Parathyroid adenoma (tissue), 2 donors: ENCODE data around the gene STARD13.
A peak's percentile ranks its signal among the peaks of the same experiment; 100 is the strongest.

Experiments
- H2AFZ ChIP-seq: fragments of 300-600 bp; sonication (generic); one replicate; pipeline ENCODE4 v1.7.0; 2017; ENCODE audit warnings: antibody characterized with exemption, mild to moderate bottlenecking
- H3K27ac ChIP-seq: fragments of 300-600 bp; sonication (generic); one replicate; pipeline ENCODE4 v1.7.0; 2017
- H3K27me3 ChIP-seq: fragments of 300-600 bp; sonication (generic); one replicate; pipeline ENCODE4 v1.7.0; 2017; ENCODE audit warnings: low read length; ENCODE audit not compliant: control insufficient read depth, insufficient read depth
- H3K36me3 ChIP-seq: fragments of 300-600 bp; sonication (generic); one replicate; pipeline ENCODE4 v1.7.0; 2017; ENCODE audit warnings: low read length; ENCODE audit not compliant: control insufficient read depth, insufficient read depth
- H3K4me1 ChIP-seq: fragments of 300-600 bp; sonication (generic); one replicate; pipeline ENCODE4 v1.7.0; 2017; ENCODE audit warnings: control low read depth
- H3K4me2 ChIP-seq: fragments of 300-600 bp; sonication (generic); one replicate; pipeline ENCODE4 v1.7.0; 2017; ENCODE audit warnings: low read length
- H3K4me3 ChIP-seq: fragments of 300-600 bp; sonication (generic); one replicate; pipeline ENCODE4 v1.7.0; 2017; ENCODE audit warnings: low read depth, low read length
- H3K79me2 ChIP-seq: fragments of 300-600 bp; sonication (generic); one replicate; pipeline ENCODE4 v1.7.0; 2017; ENCODE audit warnings: control low read depth
- H3K9ac ChIP-seq: fragments of 300-600 bp; sonication (generic); one replicate; pipeline ENCODE4 v1.7.0; 2017; ENCODE audit warnings: mild to moderate bottlenecking
- H3K9me3 ChIP-seq: fragments of 300-600 bp; sonication (generic); one replicate; pipeline ENCODE4 v1.7.0; 2017; ENCODE audit warnings: low read length; ENCODE audit not compliant: control insufficient read depth
- TF ChIP-seq, protein P1 (sequence below): fragments of 300-600 bp; sonication (generic); IDR thresholded peaks from one replicate; pipeline ENCODE4 v1.7.0; 2017; ENCODE audit warnings: antibody characterized with exemption, mild to moderate bottlenecking
- donor health status: primary hyperparathyroidism.

The STARD13 gene, protein sequence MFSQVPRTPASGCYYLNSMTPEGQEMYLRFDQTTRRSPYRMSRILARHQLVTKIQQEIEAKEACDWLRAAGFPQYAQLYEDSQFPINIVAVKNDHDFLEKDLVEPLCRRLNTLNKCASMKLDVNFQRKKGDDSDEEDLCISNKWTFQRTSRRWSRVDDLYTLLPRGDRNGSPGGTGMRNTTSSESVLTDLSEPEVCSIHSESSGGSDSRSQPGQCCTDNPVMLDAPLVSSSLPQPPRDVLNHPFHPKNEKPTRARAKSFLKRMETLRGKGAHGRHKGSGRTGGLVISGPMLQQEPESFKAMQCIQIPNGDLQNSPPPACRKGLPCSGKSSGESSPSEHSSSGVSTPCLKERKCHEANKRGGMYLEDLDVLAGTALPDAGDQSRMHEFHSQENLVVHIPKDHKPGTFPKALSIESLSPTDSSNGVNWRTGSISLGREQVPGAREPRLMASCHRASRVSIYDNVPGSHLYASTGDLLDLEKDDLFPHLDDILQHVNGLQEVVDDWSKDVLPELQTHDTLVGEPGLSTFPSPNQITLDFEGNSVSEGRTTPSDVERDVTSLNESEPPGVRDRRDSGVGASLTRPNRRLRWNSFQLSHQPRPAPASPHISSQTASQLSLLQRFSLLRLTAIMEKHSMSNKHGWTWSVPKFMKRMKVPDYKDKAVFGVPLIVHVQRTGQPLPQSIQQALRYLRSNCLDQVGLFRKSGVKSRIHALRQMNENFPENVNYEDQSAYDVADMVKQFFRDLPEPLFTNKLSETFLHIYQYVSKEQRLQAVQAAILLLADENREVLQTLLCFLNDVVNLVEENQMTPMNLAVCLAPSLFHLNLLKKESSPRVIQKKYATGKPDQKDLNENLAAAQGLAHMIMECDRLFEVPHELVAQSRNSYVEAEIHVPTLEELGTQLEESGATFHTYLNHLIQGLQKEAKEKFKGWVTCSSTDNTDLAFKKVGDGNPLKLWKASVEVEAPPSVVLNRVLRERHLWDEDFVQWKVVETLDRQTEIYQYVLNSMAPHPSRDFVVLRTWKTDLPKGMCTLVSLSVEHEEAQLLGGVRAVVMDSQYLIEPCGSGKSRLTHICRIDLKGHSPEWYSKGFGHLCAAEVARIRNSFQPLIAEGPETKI

GRCh38 chr13:33285420-33286124, at the start of gene STARD13:
STARD13 (minus strand) TSS chr13:33285755; CDS start chr13:33285638, 117 bp downstream.
- no peaks in the 10 kb centered on the region for H3K9me3 ChIP-seq
- H3K4me3 ChIP-seq, result peak within 1 kb of the TSS; percentile 73
- peak within 1 kb of the TSS; percentile 86 for H2AFZ ChIP-seq
- peaks cover 3% of the 10 kb centered on the region for H3K4me1 ChIP-seq
- TF ChIP-seq, protein P1, sequence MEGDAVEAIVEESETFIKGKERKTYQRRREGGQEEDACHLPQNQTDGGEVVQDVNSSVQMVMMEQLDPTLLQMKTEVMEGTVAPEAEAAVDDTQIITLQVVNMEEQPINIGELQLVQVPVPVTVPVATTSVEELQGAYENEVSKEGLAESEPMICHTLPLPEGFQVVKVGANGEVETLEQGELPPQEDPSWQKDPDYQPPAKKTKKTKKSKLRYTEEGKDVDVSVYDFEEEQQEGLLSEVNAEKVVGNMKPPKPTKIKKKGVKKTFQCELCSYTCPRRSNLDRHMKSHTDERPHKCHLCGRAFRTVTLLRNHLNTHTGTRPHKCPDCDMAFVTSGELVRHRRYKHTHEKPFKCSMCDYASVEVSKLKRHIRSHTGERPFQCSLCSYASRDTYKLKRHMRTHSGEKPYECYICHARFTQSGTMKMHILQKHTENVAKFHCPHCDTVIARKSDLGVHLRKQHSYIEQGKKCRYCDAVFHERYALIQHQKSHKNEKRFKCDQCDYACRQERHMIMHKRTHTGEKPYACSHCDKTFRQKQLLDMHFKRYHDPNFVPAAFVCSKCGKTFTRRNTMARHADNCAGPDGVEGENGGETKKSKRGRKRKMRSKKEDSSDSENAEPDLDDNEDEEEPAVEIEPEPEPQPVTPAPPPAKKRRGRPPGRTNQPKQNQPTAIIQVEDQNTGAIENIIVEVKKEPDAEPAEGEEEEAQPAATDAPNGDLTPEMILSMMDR, result peak; percentile 23
- no peaks in the 10 kb centered on the region for H3K79me2 ChIP-seq
- no peaks in the 10 kb centered on the region for H3K36me3 ChIP-seq
- peak within 1 kb of the TSS; percentile 65 for H3K4me2 ChIP-seq
- peak within 1 kb of the TSS; percentile 92 for H3K27ac ChIP-seq
- H3K27me3 ChIP-seq, result no peaks in the 10 kb centered on the region
- H3K9ac ChIP-seq, result no peak within 1 kb of the TSS

DNA sequence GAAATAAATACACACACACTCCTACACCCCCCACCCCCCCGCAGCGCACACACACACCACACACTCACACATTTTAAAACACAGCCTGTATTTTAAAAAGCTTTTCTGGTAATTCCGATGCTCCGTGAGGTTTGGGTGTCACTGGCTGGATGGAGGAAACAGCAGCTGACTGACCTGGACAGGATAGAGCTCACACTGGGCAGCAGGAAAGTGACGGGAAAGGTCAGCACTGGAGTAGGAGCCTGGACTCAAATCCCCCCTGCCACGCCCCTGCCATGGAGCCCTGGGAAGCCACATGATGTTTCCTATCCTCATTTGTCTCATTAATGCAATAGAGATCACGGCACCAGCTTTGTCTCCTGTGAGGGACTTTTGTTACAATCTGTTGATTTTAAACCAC, 49.3 kb upstream of the STARD13 start:
- no peak overlapping the region for H3K27ac ChIP-seq
- H3K79me2 ChIP-seq, result peaks cover 10% of the 10 kb centered on the region
- no peak overlapping the region for H2AFZ ChIP-seq
- H3K36me3 ChIP-seq, result no peaks in the 10 kb centered on the region
- no peak overlapping the region for H3K4me2 ChIP-seq
- H3K4me1 ChIP-seq, result no peaks in the 10 kb centered on the region
- TF ChIP-seq, protein P1, result no peak
- H3K4me3 ChIP-seq, result no peak overlapping the region
- H3K9me3 ChIP-seq, result no peaks in the 10 kb centered on the region
- H3K27me3 ChIP-seq, result no peaks in the 10 kb centered on the region
- no peak overlapping the region for H3K9ac ChIP-seq

- Histone ChIP-seq H3K4me1 (no peaks in the 10 kb centered on the region), H3K36me3 (no peaks in the 10 kb centered on the region), H3K4me2 (no peak overlapping the region), H2AFZ (no peak overlapping the region), H3K27me3 (no peaks in the 10 kb centered on the region), H3K79me2 (peaks cover 10% of the 10 kb centered on the region), H3K27ac (no peak overlapping the region), H3K9me3 (no peaks in the 10 kb centered on the region), H3K4me3 (no peak overlapping the region), H3K9ac (no peak overlapping the region)
- TF ChIP-seq, protein P1, result no peak
Observed at GRCh38 chr13:33331962-33332361, 46.4 kb upstream of the STARD13 start.

DNA sequence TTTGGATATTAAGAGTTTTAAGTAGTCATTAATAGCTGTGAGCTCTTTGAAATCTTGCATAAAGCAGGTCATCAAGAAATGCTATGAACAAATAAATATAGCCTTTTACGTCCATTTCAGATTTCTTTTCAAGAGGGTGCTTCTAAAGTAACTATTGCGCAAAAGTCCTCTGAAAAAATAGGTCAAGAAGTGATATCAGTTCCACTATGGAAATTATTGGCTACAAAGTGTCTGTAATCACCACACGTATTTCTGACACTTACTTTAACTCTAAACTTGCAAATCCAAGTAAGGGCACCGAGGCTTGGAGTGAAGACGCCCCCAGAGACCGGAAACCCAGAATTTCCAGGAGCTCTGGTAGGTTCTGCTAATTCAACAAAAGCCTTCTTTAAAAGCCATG, 44.9 kb upstream of the STARD13 start:
- H3K4me3 ChIP-seq, result no peak overlapping the region
- H3K9ac ChIP-seq, result no peak overlapping the region
- H3K9me3 ChIP-seq, result no peaks in the 10 kb centered on the region
- H3K36me3 ChIP-seq, result no peaks in the 10 kb centered on the region
- no peaks in the 10 kb centered on the region for H3K27me3 ChIP-seq
- peaks cover 8% of the 10 kb centered on the region for H3K79me2 ChIP-seq
- no peak overlapping the region for H3K4me2 ChIP-seq
- no peak overlapping the region for H2AFZ ChIP-seq
- no peak overlapping the region for H3K27ac ChIP-seq
- no peaks in the 10 kb centered on the region for H3K4me1 ChIP-seq
- TF ChIP-seq, protein P1, result no peak
